ENCODE data around the gene DDR2.

DDR2 gene

DNA sequence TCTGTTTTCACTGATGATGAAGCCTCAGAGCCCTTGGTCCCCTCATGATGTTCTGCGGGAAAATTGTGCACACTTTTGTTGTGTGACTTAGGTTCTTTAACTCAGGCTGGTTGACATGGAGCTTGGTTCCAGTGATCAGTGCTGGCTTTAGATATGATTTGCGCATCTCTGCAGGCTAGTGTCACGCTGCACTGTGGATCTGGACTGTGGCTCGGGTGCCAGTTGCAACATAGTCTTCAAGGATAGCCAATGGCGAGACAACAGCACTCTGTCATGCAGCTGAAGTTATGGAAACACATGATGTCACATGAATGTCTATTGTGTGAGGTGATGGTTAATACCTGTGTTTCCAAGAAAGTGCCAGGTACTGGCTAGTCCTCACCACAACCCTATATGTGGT lies 56.7 kb downstream of the DDR2 start:
- Histone ChIP-seq H3K27ac (no peak overlapping the region), H3K4me3 (no peak overlapping the region)
- no peak for TF ChIP-seq CTCF (IDR thresholded peaks at IDR 0.05)
- DNase-seq (ENCODE audit: low spot score), result no peak

DNA sequence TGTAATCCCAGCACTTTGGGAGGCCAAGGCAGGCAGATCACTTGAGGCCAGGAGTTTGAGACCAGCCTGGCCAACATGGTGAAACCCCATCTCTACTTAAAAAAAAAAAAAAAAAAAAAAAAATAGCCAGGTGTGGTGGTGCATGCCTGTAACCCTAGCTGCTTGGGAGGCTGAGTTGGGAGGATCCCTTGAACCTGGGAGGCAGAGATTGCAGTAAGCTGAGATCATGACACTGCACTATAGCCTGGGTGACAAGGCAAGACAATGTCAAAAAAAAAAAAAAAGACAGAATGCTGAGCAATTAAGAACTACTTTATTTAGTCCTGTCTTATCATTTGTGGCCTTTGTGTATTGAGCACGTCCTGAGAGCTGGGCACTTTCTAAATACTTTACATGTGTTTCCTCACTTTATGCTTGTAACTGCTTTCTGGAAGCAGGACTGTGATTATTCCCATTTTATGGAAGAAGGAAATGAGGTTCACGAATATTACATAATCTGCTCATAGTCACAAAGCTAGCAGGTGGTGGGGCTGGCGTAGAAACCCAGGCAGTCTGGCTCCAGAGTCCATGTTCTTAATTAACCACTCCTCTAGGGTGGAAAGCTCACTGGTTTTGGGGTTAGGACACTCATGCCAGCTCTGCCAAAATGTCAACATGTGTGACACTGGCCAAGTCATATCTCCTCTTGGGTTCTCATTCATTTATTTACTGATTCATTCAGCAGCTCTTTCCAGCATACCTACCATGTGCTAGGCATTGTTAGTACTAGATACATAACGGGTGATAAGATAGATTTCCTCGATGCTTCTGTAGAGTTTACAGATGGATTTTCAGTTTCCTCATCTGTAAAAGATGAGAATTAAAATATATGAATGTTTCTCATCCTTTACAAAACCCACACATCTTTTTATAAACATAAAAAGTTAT lies 57.7 kb downstream of the DDR2 start:
- H3K27ac ChIP-seq, result peak overlapping the region in 1 of 2 donors; percentile 80
- no peak overlapping the region for H3K4me3 ChIP-seq
- TF ChIP-seq CTCF (IDR thresholded peaks at IDR 0.05), result no peak
- no peak for DNase-seq (ENCODE audit: low spot score)

DNA sequence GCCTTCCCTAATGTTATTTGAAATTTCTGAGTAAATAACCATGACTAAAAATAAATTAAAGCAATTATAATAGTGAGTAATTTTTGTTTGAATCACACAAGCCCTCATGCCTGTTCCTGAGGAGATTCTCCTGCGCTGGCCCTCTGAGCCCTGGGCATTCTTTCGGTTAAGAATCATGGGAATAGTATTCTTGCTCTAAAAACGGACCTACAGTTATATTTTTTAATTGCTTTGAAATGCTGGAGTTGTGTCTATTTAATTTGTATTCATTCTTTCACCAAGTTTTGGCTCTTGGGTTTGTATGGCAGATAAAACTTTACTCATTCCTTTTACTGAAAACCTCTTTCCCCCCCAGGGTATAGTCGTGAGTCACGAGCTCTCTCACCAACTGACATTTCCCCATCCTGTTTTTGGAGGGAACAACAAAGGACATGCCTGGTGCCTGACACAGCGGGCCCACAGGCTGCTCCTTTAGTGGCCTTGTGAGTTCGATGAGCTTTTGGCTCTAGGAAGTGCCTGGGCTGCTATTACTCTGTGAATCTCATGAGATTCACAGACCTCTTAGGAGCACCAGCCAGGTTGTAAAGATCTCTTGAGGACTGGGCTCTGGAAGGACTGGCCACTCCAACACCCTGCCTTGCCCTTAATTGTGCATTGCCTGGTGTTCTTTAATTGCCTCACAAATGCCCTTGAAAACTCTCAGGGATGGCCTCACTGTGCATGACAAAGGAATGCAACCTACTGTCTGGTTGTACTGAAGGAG lies 58.6 kb downstream of the DDR2 start:
- peak; percentile 89 for DNase-seq (ENCODE audit: low spot score)
- Histone ChIP-seq H3K27ac (peak overlapping the region; percentile 54 to 80), H3K4me3 (peak overlapping the region; percentile 6)
- TF ChIP-seq CTCF (IDR thresholded peaks at IDR 0.05), result no peak

- no peak for TF ChIP-seq CTCF (IDR thresholded peaks at IDR 0.05)
- Histone ChIP-seq H3K4me3 (no peak overlapping the region), H3K27ac (peak overlapping the region in 1 of 2 donors; percentile 80)
- DNase-seq (ENCODE audit: low spot score), result no peak
Observed at GRCh38 chr1:162691999-162692575, 59.8 kb downstream of the DDR2 start.

GRCh38 chr1:162694911-162695310 lies 62.6 kb downstream of the DDR2 start:
- no peak for DNase-seq (ENCODE audit: low spot score)
- Histone ChIP-seq H3K4me3 (no peak overlapping the region), H3K27ac (peak overlapping the region in 1 of 2 donors; percentile 68)
- no peak for TF ChIP-seq CTCF (IDR thresholded peaks at IDR 0.05)

- no peak overlapping the region for H3K4me3 ChIP-seq
- H3K27ac ChIP-seq, result peak overlapping the region in 1 of 2 donors; percentile 68
- TF ChIP-seq CTCF (IDR thresholded peaks at IDR 0.05), result no peak
- no peak for DNase-seq (ENCODE audit: low spot score)
Observed at GRCh38 chr1:162695687-162696086, 63.4 kb downstream of the DDR2 start.

Measured in coronary artery (tissue), 2 donors.